ELR (cell line): Measurements from ENCODE around the gene ANK2.

ENCODE experiments used
- DNase-seq: peaks from one replicate; pipeline ENCODE4 v3.0.0-alpha.2; 2015; ENCODE audit warnings: low read depth

Gene ANK2

GRCh38 chr4:113398441-113399143 is 349.1 kb downstream of the ANK2 start:
- no peak for DNase-seq

GRCh38 chr4:113404167-113404571 is 354.7 kb downstream of the ANK2 start:
- DNase-seq = no peak

GRCh38 chr4:113404841-113405240 is 355.4 kb downstream of the ANK2 start:
- DNase-seq = no peak

DNA sequence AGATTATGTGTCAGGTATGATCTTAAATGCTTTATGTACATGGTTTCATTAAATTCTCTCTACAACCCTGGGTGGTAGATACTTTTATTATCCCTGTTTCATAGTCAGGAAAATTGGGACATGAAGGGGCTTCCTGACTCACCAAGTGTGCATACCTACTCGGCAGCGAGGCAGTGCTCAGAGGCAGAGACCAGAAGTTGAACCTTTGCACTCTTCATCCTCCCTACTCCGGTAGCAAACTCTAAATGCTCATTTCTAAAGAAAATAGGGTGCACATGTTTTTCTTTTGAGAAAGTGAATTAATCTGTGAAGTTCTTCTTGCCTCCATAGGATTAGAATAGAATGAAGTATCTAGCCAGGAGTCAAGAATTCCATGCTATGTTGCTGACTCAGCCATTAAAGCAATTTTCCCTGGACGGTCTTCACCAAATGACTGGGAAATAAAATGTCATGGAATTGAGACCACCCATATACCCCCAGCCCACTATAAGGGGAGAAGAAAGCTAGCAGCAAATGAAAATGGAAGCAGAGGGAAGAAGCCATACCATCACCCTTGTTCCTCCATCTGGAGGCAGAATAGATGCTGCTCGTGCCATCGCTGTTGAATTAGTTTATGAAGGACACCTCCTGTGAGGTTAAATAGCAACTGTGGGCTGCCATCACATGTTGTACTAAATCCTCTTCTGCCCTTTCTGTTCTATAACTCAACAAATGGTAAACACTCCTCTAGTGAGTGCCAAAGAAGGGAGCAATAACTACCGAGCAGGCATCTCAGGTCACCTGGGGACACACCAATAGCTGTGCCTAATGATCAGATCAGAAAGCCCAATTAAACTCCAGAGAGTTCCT is 356.6 kb downstream of the ANK2 start:
- DNase-seq = no peak

GRCh38 chr4:113406723-113407016 is 357.2 kb downstream of the ANK2 start:
- no peak for DNase-seq

GRCh38 chr4:113407409-113407808 is 358.0 kb downstream of the ANK2 start:
- DNase-seq = no peak

DNA sequence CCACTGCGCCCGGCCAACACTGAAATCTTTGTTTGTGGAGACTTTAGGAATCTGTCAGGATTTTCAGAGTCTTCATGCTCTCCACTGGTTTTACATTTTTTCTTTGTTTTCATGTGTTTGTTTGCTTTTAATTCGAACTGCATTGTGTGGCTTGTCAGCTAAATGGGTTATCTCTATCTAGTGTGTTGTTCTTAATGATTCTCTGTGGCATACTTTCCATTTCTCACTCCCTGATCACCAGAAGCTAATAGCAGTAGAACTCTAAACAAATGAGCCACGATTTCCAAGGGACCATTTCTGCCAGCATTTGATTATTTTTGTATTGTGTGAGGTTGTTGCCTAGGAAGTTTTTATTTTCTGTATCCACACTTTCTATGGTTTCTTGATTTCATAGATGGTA is 359.7 kb downstream of the ANK2 start:
- DNase-seq = no peak

DNA sequence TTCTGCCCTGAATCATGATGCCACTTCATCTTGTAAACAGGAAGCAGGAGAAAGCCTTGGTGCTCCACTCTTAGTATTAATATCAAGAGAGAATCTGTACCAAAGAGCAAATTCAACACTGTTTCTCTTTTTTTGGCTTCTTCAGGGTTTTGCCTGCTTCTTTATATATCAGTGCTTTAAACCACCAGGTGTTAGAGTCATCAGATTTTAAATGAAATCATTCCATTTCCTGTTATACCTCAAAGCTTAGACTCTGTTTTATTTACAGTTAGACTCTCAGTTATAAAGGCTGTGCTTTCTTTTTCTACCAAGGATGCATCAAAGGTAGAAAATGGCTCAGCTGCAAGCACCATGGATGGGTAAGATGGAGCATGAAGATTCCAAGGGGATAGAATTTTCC is 361.2 kb downstream of the ANK2 start:
- no peak for DNase-seq

DNA sequence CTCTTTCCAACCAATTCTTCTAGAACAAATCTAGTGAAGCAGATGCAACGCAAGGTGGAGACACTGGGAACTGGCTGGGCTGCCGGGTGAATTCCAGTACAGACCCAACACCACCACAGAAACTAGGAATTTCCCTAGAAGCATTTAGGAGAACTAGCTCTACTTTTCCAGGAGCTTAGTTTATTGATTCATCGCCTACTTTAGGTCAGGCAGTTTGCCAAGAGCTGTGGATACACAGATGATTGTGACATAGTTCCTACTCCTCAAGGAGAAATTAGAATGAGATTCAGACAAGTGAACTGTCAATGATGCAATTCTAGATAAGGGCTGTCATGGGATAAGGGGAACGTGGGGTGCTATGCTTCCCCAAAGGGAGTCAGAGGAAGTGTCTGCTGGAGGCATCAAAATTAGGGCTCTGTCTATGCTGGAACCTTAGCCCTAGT is 362.1 kb downstream of the ANK2 start:
- DNase-seq = peak; percentile 81

DNA sequence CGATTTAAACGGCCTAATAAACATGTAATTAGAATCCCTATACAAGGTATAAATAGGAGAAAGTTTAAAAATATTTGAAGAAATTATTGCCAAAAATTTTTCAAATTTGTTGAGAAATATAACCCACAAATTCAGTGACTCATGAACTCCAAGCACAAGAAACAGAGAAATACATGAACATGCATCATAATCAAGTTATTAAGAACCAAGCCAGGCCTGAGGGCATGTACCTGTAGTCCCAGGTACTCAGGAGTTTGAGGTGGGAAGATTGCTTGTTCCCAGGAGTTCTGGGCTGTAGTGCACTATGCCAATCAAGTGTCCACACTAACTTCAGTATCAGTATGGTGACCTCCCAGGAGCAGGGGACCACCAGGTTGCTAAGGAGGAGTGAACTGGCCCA is 370.2 kb downstream of the ANK2 start:
- DNase-seq = no peak

DNA sequence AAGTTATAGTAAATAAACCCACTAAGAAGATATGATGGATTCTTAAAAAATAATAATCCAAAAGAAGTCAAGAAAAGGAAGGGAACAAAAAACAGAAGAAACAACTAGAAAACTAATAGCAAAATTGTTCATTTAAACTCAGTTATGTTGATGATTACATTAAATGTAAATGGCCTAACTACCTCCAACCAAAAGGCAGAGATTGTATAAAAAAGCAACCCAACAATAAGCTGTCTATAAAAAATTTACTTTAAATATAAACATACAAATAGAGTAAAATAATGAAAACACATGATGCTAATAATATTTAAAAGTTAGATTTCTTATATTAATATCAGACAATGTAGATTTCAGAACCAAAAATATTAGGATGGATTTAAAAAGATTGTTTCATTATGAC is 371.5 kb downstream of the ANK2 start:
- no peak for DNase-seq

- peak; percentile 72 for DNase-seq
These were observed 374.2 kb downstream of the ANK2 start for GRCh38 chr4:113423631-113424030.

DNA sequence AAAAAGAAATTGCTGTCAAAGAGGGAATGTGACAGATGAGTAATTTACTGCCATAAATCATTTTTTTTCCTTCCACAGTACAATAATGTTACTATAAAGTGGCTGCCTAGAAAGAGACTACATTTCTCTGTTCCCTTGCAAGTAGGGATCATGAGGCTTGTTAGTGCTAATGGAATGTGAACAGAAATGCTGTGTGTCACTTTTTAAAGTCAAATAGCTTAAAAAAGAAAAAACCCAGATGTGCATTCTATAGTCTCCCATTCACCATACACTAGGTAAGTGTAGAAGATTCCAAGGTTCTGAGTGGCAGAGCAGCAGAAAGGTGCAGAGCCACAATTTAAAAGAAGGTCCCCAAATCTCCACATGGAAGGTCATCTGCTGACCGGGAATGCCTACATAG is 383.7 kb downstream of the ANK2 start:
- DNase-seq = no peak
